ENCODE data around the gene NUDT3.
"Not testable (repeated sequence)": the region's sequence is repeated elsewhere in the genome, so short reads cannot be mapped to it uniquely, and the experiment has no call there.

The NUDT3 gene

GRCh38 chr6:34392497-34393190 is at the start of gene NUDT3:
Gene NUDT3 (minus strand): TSS chr6:34392669. CDS start chr6:34392362, 307 bp downstream.
- in situ Hi-C loops (cut with MboI; ENCODE audit: low sequenced_read_pairs): no loop called here

DNA sequence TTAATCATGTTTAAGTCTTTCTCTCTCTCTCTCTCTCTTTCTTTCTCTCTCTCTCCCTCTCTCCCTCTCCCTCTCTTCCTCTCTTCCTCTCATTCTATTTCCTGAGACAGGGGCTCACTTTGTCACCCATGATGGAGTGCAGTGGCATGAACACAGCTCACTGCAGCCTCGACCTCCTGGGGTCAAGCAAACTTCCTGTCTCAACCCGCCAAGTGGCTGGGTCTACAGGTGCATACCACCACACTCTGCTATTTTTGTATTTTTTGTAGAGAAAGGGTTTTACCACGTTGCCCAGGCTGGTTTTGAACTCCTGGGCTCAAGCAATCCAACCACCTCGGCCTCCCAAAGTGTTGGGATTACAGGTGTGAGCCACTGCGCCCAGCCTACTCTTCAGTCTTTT is 49.1 kb upstream of the NUDT3 start:
- in situ Hi-C loops (cut with MboI; ENCODE audit: low sequenced_read_pairs): no loop called here

DNA sequence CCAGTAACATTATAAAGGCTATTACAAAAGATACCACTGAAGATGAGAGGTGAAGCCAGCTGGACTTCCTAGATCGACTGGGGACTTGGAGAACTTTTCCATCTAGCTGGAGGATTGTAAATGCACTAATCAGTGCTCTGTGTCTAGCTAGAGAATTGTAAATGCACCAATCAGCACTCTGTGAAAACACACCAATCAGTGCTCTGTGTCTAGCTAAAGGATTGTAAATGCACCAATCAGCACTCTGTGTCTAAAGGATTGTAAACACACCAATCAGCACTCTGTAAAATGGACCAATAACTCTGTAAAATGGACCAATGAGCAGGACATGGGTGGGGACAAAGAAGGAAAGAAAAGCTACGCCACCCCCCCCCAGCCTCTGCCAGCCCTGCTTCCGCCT is 47.0 kb upstream of the NUDT3 start:
- in situ Hi-C loops (cut with MboI; ENCODE audit: low sequenced_read_pairs): no loop called here

- in situ Hi-C loops (cut with MboI; ENCODE audit: low sequenced_read_pairs): no loop called here
Observed at GRCh38 chr6:34438705-34439104, 46.2 kb upstream of the NUDT3 start.

GRCh38 chr6:34437644-34437970 is 45.1 kb upstream of the NUDT3 start:
- in situ Hi-C loops (cut with MboI; ENCODE audit: low sequenced_read_pairs): no loop called here

DNA sequence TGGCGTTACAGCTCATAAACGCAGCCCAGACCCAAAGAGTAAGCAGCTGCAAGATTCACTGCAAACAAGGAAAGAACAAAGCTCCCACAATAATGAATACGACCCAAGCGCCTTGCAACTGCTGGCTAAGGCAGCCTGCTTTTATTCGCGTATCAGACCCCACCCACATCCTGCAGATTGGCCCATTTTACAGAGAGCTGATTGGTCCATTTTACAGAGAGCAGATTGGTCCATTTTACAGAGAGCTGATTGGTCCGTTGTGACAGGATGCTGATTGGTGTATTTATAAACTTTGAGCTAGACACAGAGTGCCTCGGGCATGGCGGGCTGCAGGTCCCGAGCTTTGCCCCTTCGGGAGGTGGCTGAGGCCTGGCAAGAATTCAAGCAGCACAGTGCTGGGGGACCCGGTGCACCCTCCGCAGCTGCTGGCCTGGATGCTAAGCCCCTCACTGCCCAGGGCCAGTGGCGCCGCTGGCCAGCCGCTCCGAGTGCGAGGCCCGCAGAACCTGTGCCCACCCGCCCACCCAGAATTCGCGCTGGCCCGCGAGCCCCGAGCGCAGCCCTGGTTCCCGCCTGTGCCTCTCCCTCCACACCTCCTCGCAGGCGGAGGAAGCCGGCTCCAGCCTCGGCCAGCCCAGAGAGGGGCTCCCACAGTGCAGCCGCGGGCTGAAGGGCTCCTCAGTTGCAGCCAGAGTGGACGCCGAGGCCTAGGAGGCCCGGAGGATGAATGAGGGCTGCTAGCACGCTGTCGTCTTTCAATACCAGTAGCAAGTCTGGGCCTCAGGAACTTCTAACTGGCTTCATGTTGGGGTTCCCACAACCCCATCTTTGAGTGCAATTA is 44.6 kb upstream of the NUDT3 start:
- in situ Hi-C loops (cut with MboI; ENCODE audit: low sequenced_read_pairs): no loop called here

DNA sequence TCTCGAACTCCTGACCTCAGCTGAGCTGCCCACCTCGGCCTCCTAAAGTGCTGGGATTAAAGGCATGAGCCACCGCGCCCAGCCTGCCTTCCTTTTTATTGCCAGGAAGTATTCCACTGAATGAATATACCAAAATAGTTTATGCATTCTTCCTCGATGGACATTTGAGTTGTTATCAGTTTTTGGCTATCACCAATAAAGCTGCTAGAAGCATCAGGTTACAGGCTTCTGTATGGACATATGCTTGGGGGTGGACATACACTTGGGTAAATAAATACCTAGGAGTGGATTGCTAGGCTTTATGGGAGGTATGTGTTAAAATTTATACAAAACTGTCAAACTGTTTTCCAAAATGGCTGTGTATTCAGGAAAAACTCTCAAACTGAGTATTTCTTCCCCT is 43.4 kb upstream of the NUDT3 start:
- in situ Hi-C loops (cut with MboI; ENCODE audit: low sequenced_read_pairs): no loop called here

DNA sequence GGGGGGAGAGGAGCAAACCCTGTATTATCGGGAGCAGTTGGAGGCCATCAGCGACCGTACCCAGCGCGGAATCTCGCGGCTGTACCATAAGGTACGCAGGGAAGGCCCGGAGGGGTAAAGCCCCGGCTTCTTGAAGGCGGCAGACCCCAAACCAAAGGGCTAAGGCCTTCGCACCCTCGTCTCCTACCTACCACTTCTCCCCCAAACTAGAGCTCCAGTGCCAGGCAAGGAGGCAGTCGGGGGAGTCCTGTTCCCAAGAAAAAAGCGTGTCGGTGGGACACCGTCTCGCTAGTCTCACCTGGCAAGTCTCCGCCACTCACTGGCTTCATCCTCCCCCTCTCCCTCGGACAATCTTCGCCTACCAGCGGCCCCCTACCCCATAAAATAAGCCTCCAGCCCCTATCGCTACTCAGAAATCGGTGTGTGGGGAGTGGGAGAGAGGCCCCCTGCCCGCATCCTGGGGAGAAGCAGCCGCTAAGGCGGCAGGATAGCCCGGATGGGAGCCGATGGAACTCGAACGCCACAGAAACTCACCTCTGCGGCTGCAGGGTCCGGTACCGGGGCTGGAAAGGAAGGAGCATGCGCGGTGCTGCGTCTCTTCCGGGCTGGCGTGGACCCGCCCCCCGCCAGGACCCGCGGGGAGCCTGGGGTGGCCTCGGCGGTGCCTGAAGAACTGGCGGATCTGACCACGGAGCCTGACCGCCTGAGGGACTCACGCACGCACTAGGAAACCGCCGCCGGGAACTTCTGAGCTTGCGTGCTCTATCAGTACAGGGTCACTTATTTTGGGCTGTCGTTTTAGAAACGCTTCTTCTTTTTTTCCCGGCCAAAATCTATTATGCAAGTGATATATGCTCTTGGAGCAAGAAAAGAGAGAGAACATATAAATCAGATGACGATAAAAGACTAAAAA is 33.3 kb upstream of the NUDT3 start, which contains the start of gene RPS10:
RPS10 (minus strand) TSS at position 572 of the 913 bp plus-strand sequence. CDS start 848 bp downstream, outside the sequence.
- in situ Hi-C loops (cut with MboI; ENCODE audit: low sequenced_read_pairs): no loop called here

DNA sequence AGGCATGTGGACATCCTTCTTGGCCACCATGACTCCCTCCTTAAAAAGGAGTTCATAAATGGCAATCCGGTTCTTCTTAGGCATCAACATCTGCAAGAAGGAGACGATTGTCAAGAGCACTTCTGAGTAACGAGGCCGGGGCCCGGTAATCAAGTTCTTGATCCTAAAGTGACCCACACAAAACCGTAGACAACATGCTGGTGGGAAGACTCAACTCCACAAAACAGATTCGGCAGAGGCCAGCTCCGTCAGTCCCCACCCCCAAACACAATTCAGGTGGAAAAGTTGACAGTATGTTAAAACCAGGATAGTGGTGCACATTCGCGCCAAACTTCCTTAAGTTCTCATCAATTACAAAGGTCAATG is 32.6 kb upstream of the NUDT3 start:
- in situ Hi-C loops (cut with MboI; ENCODE audit: low sequenced_read_pairs): no loop called here

GRCh38 chr6:34424200-34425131 is 32.0 kb upstream of the NUDT3 start:
- in situ Hi-C loops (cut with MboI; ENCODE audit: low sequenced_read_pairs): no loop called here

DNA sequence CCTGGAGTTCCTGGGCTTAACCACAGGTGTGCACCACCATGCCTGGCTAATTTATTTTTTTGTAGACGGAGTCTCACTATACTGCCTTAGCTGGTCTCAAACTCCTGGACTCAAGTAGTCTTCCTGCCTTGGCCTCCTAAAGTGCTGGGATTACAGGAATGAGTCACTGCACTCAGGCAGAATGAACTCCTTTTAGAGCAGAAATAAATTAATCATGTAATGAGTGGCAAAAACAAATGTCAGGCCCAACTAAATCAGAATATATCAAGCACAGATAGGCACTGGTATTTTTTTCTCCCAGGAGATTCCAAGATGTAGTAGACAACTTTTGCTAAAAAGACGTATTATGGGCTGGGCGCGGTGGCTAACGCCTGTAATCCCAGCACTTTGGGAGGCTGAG is 30.8 kb upstream of the NUDT3 start:
- in situ Hi-C loops (cut with MboI; ENCODE audit: low sequenced_read_pairs): no loop called here

- in situ Hi-C loops (cut with MboI; ENCODE audit: low sequenced_read_pairs): loop anchor here (10.0 kb wide), 1 partner anchor 174 kb away; the partner anchor contains the start of gene SMIM29
Observed at GRCh38 chr6:34418367-34418766, 25.9 kb upstream of the NUDT3 start.

DNA sequence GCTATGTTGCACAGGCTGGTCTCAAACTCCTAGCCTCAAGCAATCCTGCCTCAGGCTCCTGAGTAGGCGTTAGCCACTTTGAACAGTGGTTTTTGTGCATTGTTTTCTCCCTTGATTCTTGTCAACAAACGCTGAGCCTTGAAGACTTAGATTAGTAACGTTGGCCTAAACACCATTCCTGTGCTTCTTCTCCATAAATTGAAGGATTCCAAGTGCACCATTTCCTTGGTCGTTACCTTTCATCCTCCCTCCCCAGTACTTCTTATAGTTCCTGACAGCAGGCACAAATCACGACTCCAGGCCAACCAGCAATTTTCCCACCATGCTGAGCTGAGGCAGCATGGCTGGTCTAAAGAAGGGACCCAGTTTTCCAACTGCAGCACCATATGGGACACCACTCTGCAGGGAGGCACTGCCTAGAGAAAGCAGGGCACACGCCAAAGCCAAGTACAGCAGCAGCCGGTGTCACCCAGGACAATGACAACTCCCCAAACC is 24.5 kb upstream of the NUDT3 start:
- in situ Hi-C loops (cut with MboI; ENCODE audit: low sequenced_read_pairs): loop anchor here (10.0 kb wide), 1 partner anchor 172 kb away; the partner anchor contains the start of gene SMIM29

DNA sequence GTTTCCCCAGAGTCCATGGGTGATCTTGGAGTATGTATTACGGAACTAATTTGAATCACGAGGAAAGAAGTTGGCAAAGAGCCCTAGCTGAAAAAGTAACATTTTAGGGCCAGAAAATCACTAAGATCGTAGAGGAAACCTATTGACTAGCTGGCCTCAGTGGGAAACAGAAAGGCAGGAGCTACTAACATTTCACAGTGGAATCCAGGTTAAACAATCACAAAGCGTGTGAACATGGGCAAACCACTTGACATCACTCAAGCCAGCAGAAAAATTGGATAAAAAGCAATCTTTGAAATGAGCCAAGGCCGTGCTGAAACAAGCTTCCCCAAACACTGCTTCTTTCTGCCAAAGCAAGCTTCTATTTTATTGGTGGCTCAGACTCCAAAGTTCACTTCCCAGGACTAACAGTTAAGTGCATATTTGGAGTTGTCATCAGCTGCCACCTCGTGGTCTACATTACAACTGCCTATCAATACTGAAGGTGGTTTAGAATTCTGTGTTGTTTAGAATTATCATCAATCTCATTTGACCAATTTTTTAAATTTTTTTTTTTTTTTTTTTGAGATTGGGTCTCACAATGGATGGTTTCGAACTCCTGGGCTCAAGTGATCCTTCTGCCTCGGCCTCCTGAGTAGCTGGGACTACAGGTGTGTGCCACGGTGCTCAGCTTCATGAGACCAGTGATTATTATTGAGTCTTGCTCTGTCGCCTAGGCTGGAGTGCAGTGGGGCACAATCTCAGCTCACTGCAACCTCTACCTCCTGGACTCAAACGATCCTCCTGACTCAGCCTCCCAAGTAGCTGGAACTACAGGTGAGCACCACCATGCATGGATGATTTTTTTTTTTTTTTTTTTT is 22.8 kb upstream of the NUDT3 start:
- in situ Hi-C loops (cut with MboI; ENCODE audit: low sequenced_read_pairs): loop anchor here (10.0 kb wide), 1 partner anchor 170 kb away; the partner anchor contains the start of gene SMIM29

DNA sequence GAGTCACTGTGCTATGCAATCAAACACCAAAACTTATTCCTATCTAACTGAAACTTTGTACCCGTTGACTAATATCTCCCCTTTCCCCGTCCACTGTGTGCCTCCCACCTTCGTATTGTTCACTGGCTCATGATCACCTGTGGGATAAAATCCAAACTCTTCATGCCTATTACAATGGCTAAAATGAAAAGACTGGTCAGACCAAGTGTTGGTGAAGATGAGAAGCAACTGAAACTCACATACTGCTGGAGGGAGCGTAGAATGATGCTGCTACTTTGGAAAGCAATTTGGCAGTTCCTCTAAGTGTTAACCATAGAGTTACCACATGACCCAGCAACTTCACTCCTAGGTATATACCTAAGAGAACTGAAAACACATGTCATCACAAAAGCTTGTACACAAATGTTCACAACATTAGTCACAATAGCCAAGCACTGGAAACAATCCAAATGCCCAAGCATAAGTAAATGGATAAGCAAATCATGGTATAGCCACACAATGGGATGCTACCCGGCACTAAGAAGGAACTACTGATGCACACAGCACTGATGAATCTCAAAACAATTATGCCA is 20.3 kb upstream of the NUDT3 start:
- in situ Hi-C loops (cut with MboI; ENCODE audit: low sequenced_read_pairs): loop anchor here (10.0 kb wide), 1 partner anchor 168 kb away; the partner anchor contains the start of gene SMIM29

GRCh38 chr6:34412016-34412415 is 19.5 kb upstream of the NUDT3 start:
- in situ Hi-C loops (cut with MboI; ENCODE audit: low sequenced_read_pairs): loop anchor here (10.0 kb wide), 1 partner anchor 167 kb away; the partner anchor contains the start of gene SMIM29

- in situ Hi-C loops (cut with MboI; ENCODE audit: low sequenced_read_pairs): not testable (repeated sequence)
Observed at GRCh38 chr6:34407915-34408314, 15.4 kb upstream of the NUDT3 start.

DNA sequence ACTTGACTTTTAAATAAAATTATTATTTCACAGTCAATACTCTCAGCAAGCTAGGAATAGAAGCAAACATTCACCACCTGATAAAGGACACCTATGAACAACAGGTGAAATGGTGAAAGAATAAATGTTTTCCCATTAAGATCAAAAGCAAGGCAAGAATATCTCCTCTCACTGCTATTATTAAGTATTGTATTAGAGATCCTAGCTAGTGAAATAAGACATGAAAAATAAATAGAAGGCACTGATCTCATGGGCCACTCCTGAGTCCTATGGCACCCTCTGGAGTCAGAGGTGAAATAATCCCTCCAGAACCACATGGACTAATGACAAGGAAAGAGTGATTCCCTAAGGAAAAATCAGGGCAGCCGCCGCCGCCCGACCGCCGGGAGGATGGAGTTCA is 4.0 kb upstream of the NUDT3 start:
- in situ Hi-C loops (cut with MboI; ENCODE audit: low sequenced_read_pairs): no loop called here

Data from HL-60/S4 treated with retinoic acid at 250 ng/mL for 4 days and 3 days (cell line).